Measurements from ENCODE around the gene SLC66A2.
"Not testable (repeated sequence)": the region's sequence is repeated elsewhere in the genome, so short reads cannot be mapped to it uniquely, and the experiment has no call there.

SLC66A2 gene

GRCh38 chr18:79879566-79879965 is 71.9 kb downstream of the SLC66A2 start:
- DNase-seq (ENCODE audit: low read depth): no peak

GRCh38 chr18:79878741-79879378 is 72.6 kb downstream of the SLC66A2 start:
- no peak for DNase-seq (ENCODE audit: low read depth)

- not testable (repeated sequence) for DNase-seq (ENCODE audit: low read depth)
Measured at GRCh38 chr18:79878246-79878645, 73.2 kb downstream of the SLC66A2 start.

- no peak for DNase-seq (ENCODE audit: low read depth)
Measured at GRCh38 chr18:79877163-79878091, 74.0 kb downstream of the SLC66A2 start.

- no peak for DNase-seq (ENCODE audit: low read depth)
Measured at GRCh38 chr18:79876497-79876896, 75.0 kb downstream of the SLC66A2 start.

DNA sequence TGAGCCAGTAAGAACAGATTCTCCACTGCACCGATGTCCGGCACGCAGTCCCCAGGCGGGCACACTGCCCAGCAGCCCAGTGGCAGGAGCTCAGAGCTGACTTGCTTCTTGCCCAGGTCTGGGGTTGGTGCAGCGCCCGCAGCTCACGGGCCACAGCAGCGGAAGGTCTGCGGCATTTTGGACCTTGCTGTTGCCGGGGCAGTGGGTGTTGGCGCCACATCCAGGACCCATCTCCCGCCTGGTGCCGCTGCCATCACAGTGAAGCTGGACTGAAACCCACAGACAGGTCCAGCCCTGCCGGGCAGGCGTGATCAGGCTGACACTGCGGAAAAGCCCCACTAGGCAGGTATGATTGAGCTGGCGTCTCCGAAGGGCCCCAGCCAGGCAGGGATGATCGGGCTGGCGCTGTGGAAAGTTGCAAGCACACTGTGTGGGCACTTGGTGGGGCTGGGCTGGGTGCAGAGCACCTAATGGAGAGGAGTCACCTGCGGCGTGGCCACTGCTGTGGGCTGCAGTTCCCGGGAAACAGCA is 75.5 kb downstream of the SLC66A2 start:
- no peak for DNase-seq (ENCODE audit: low read depth)

- DNase-seq (ENCODE audit: low read depth): no peak
Measured at GRCh38 chr18:79875531-79875919, 75.9 kb downstream of the SLC66A2 start.

- no peak for DNase-seq (ENCODE audit: low read depth)
Measured at GRCh38 chr18:79874553-79875530, 76.6 kb downstream of the SLC66A2 start.

GRCh38 chr18:79873449-79874110 is 77.9 kb downstream of the SLC66A2 start:
- no peak for DNase-seq (ENCODE audit: low read depth)

DNA sequence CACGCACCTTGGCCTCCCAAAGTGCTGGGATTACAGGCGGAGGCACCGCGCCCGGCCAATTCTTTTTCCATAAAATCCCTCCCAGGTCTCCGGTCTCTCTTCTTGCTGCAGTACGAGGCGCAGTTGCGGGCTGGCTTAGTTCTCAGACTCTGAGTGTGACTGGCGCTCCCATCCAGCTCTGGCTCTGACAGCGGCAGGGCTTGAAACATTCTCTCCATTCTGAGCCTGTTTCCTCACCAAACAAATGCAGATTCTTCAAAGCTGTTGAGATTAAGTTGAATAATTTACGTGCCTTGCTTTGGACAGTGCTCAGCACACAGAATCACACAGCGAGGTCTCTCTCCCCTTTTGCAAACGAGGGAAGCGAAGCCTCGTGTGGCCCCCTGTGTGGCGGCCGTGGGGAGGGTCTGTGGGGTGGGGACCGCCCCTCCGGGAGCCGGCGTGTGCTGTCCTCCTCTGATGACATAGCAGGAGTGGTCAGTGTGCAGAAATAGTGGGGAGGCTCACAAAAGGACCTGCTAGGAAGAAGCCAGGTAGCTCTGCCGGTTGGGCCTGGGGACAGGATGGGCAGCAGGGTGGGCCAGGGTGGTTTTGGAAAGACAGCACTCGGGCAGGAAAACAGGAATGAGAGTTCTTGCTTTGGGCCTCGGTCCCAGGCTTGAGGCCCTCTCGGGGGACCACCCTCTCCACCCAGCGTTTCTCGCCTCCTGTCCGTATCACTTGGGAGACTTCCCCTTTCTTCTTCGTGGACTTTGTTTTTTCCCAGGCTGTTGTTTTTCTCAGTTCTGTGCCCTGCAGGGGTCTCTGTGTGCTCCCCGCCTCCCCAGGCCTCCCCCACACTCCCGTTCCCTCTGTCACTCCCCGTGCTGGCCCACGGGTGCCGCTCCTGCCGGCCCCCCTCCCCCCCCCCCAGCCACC is 78.7 kb downstream of the SLC66A2 start:
- no peak for DNase-seq (ENCODE audit: low read depth)

- DNase-seq (ENCODE audit: low read depth): no peak
Measured at GRCh38 chr18:79871481-79872091, 79.9 kb downstream of the SLC66A2 start.

- no peak for DNase-seq (ENCODE audit: low read depth)
Measured at GRCh38 chr18:79871026-79871390, 80.4 kb downstream of the SLC66A2 start.

- no peak for DNase-seq (ENCODE audit: low read depth)
Measured at GRCh38 chr18:79870301-79871025, 81.0 kb downstream of the SLC66A2 start.

DNA sequence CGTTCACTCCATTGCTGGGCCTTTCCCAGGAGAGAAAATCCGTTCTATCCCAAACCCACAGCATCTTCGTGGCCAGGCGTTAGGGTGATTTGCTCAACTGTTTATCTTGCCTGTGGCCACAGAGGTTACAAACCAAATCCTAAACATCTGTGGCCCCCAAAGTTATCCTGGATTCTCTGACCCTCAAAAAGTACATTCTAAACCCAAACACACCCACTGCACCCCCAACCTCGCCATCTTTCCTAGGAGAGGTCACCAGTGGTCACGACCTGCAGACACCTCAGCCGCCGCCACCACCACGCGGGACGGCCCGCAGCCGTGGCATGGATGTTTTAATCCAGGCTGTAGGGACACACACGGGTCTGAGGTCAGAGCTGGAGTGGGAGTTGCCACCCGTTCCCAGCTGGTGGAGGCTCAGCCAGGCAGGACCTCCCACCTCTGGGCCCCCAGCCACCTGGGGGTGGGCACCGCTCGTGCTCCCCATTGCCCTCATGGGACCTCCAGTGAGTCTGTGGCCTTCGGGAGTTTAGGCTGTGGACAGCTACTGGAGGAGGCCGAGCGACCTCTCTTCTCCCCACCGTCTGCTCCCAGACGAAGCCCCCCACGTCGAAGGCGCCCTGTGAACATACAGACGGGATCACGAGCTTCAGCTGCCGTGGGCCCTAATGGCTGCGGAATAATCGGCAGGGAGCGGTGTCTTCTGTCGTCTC is 81.7 kb downstream of the SLC66A2 start:
- DNase-seq (ENCODE audit: low read depth): no peak

- DNase-seq (ENCODE audit: low read depth): no peak
Measured at GRCh38 chr18:79868811-79869541, 82.5 kb downstream of the SLC66A2 start.

DNA sequence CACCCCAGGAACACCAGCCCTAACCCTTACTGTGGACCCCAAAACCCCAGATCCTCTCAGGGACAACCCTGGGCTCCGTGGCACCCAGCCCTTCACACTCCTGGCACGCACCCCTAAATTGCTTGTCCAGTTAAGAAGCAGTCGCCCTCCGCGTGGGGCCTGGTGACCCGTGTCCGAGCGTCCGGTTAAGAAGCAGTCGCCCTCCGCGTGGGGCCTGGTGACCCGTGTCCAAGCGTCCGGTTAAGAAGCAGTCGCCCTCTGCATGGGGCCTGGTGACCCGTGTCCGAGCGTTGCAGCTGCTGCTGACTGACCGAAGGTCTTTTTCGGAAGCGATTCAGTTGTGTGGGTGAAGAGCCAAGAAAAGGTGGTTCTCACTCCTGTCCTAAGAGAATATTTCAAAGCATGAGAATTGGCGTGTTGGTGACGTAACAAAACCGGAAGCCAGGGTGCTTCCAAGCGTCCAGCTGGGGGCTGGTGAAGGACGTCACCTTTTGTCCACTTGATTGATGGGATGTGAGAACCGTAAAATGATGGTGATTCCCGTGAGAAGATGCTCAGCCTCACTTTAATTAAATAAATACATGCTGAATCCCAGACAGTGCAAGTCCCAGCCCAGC is 83.2 kb downstream of the SLC66A2 start:
- DNase-seq (ENCODE audit: low read depth): no peak

GRCh38 chr18:79867666-79868065 is 83.8 kb downstream of the SLC66A2 start:
- DNase-seq (ENCODE audit: low read depth): no peak
